H9 (cell line): Measurements from ENCODE around the gene TMEM238. TPM values are rescaled to one million over a fixed set of nuclear protein-coding genes. Genes with fewer than 3 reads are reported as not detected.
A peak's percentile ranks its signal among the peaks of the same experiment; 100 is the strongest.

Experiments
- DNase-seq: peaks from one replicate; pipeline ENCODE4 v3.0.0-alpha.2; 2017
- H2AFZ ChIP-seq: one replicate; pipeline ENCODE4 v1.6.1; 2013; ENCODE audit warnings: mild to moderate bottlenecking, low read length, control low read depth, moderate library complexity
- H2AK5ac ChIP-seq: 2 replicates; pipeline ENCODE4 v1.6.1; 2013; ENCODE audit warnings: low read length, control low read depth, mixed read lengths; ENCODE audit not compliant: insufficient read length
- H2BK120ac ChIP-seq: one replicate; pipeline ENCODE4 v1.6.1; 2013; ENCODE audit warnings: low read depth, mild to moderate bottlenecking, low read length, control low read depth, inconsistent platforms; ENCODE audit not compliant: poor library complexity, severe bottlenecking
- H2BK12ac ChIP-seq: 2 replicates; pipeline ENCODE4 v1.6.1; 2013; ENCODE audit warnings: low read length, control low read depth, mixed read lengths, low read depth; ENCODE audit not compliant: insufficient read length
- H2BK15ac ChIP-seq: 2 replicates; pipeline ENCODE4 v1.6.1; 2013; ENCODE audit warnings: low read depth, low read length, control low read depth
- H2BK20ac ChIP-seq: one replicate; pipeline ENCODE4 v1.6.1; 2013; ENCODE audit warnings: low read depth, mild to moderate bottlenecking, low read length, control low read depth, inconsistent platforms; ENCODE audit not compliant: poor library complexity, severe bottlenecking
- H2BK5ac ChIP-seq: 2 replicates; pipeline ENCODE4 v1.6.1; 2013; ENCODE audit warnings: low read length, control low read depth, mixed read lengths; ENCODE audit not compliant: insufficient read length
- H3K14ac ChIP-seq: 2 replicates; pipeline ENCODE4 v1.6.1; 2013; ENCODE audit warnings: low read length, control low read depth; ENCODE audit not compliant: insufficient read depth
- H3K18ac ChIP-seq: 2 replicates; pipeline ENCODE4 v1.6.1; 2013; ENCODE audit warnings: low read depth, mild to moderate bottlenecking, mixed read lengths, low read length, control low read depth; ENCODE audit not compliant: insufficient read length
- H3K23ac ChIP-seq: 2 replicates; pipeline ENCODE4 v1.6.1; 2013; ENCODE audit warnings: low read length, control low read depth, mixed read lengths, low read depth; ENCODE audit not compliant: insufficient read length
- H3K23me2 ChIP-seq: 2 replicates; pipeline ENCODE4 v1.6.1; 2013; ENCODE audit warnings: low read depth, mild to moderate bottlenecking, mixed read lengths, low read length, control low read depth; ENCODE audit not compliant: insufficient read length, poor library complexity, severe bottlenecking
- H3K27ac ChIP-seq: 2 replicates; pipeline ENCODE4 v1.5.1; 2013; ENCODE audit warnings: low read length, control low read depth, mixed read lengths, low read depth; ENCODE audit not compliant: insufficient read length
- H3K27me3 ChIP-seq: 2 replicates; pipeline ENCODE4 v1.6.1; 2013; ENCODE audit warnings: low read length, control low read depth, inconsistent platforms; ENCODE audit not compliant: insufficient read depth
- H3K4ac ChIP-seq: 2 replicates; pipeline ENCODE4 v1.6.1; 2013; ENCODE audit warnings: low read depth, mild to moderate bottlenecking, control low read depth, inconsistent platforms, low read length, moderate library complexity
- H3K4me1 ChIP-seq: 2 replicates; pipeline ENCODE4 v1.6.1; 2013; ENCODE audit warnings: low read length, control low read depth, inconsistent platforms; ENCODE audit not compliant: insufficient read depth
- H3K4me2 ChIP-seq: 2 replicates; pipeline ENCODE4 v1.6.1; 2013; ENCODE audit warnings: low read length, control low read depth, mixed read lengths; ENCODE audit not compliant: insufficient read length, insufficient read depth
- H3K56ac ChIP-seq: 2 replicates; pipeline ENCODE4 v1.6.1; 2013; ENCODE audit warnings: low read depth, mild to moderate bottlenecking, mixed read lengths, low read length, control low read depth; ENCODE audit not compliant: insufficient read length
- H3K79me1 ChIP-seq: 2 replicates; pipeline ENCODE4 v1.6.1; 2013; ENCODE audit warnings: low read depth, mild to moderate bottlenecking, moderate library complexity, low read length, control low read depth, inconsistent platforms; ENCODE audit not compliant: insufficient read depth, poor library complexity, severe bottlenecking
- H3K79me2 ChIP-seq: 2 replicates; pipeline ENCODE4 v1.6.1; 2013; ENCODE audit warnings: low read length, control low read depth, inconsistent platforms; ENCODE audit not compliant: insufficient read depth
- H3K9ac ChIP-seq: 2 replicates; pipeline ENCODE4 v1.6.1; 2013; ENCODE audit warnings: low read length, control low read depth, mixed read lengths; ENCODE audit not compliant: insufficient read length; ENCODE audit errors: extremely low read depth
- H3K9me3 ChIP-seq: one replicate; pipeline ENCODE4 v1.6.1; 2013; ENCODE audit warnings: low read depth, low read length, inconsistent platforms; ENCODE audit not compliant: control insufficient read depth
- H3T11ph ChIP-seq: one replicate; pipeline ENCODE4 v1.6.1; 2013; ENCODE audit warnings: mild to moderate bottlenecking, low read length, control low read depth, inconsistent platforms
- H4K20me1 ChIP-seq: one replicate; pipeline ENCODE4 v1.6.1; 2013; ENCODE audit not compliant: control insufficient read depth, insufficient read length, insufficient read depth
- H4K5ac ChIP-seq: 2 replicates; pipeline ENCODE4 v1.6.1; 2013; ENCODE audit warnings: low read depth, mild to moderate bottlenecking, mixed read lengths, low read length, control low read depth; ENCODE audit not compliant: insufficient read length
- H4K8ac ChIP-seq: replicated peaks from 2 replicates; pipeline ENCODE4 v1.6.1; 2013; ENCODE audit warnings: low read length, control low read depth, mixed read lengths, low read depth; ENCODE audit not compliant: insufficient read length
- H4K91ac ChIP-seq: 2 replicates; pipeline ENCODE4 v1.6.1; 2013; ENCODE audit warnings: low read depth, mild to moderate bottlenecking, moderate library complexity, mixed read lengths, low read length, control low read depth; ENCODE audit not compliant: insufficient read length
- H3K27ac Mint-ChIP-seq, 3 experiments: 2 replicates in 2 of 3; 3 replicates in 1 of 3; pipeline ENCODE4 v1.8.0; 2020 to 2021; ENCODE audit warnings: mixed read lengths in 3 of 3, mild to moderate bottlenecking in 1 of 3, moderate library complexity in 1 of 3
- H3K27me3 Mint-ChIP-seq: 2 replicates; pipeline ENCODE4 v1.8.0; 2021; ENCODE audit warnings: low read depth, mild to moderate bottlenecking, moderate library complexity, mixed read lengths
- H3K36me3 Mint-ChIP-seq, 3 experiments: 2 replicates in 2 of 3; 3 replicates in 1 of 3; pipeline ENCODE4 v1.8.0; 2020 to 2021; ENCODE audit warnings: low read depth in 3 of 3, mixed read lengths in 3 of 3; ENCODE audit not compliant: insufficient read depth in 1 of 3
- H3K4me1 Mint-ChIP-seq, 2 experiments: 2 replicates each; pipeline ENCODE4 v1.8.0; 2020; ENCODE audit warnings: mixed read lengths in 2 of 2
- H3K4me3 Mint-ChIP-seq, 2 experiments: 2 replicates in 1 of 2; 3 replicates in 1 of 2; pipeline ENCODE4 v1.8.0; 2020 to 2021; ENCODE audit warnings: mild to moderate bottlenecking in 2 of 2, mixed read lengths in 2 of 2, moderate library complexity in 1 of 2
- H3K9me3 Mint-ChIP-seq, 2 experiments: 2 replicates in 1 of 2; 3 replicates in 1 of 2; pipeline ENCODE4 v1.8.0; 2020; ENCODE audit warnings: mild to moderate bottlenecking in 2 of 2, mixed read lengths in 2 of 2, moderate library complexity in 1 of 2
- WGBS: extraction: QIAGEN DNeasy Blood & Tissue Kit; methylation state at CpG from one replicate; pipeline ENCODE4 v1.1.7; 2013; ENCODE audit warnings: missing lambda C conversion rate, low lambda C conversion rate, mixed read lengths; ENCODE audit not compliant: insufficient read length; ENCODE audit errors: extremely low coverage; 5-methylcytosine and 5-hydroxymethylcytosine counted together
- total RNA-seq: library from RNA; stranded (reverse); gene quantifications from 2 replicates; pipeline ENCODE4 v1.2.1, GENCODE V29; 2021
- TF ChIP-seq, protein P1 (sequence below): fragments of 200-600 bp; sonication (generic); conservative IDR thresholded peaks from 3 replicates; pipeline ENCODE4 v1.8.0; 2021; ENCODE audit warnings: antibody characterized with exemption, mild to moderate bottlenecking

Gene TMEM238
- total RNA-seq, 1 experiment from 2014 or later: 4.8 TPM

- no peaks in the 10 kb centered on the region for H4K20me1 ChIP-seq
- no peak overlapping the region for H2BK5ac ChIP-seq
- H3K4me1 ChIP-seq: no peaks in the 10 kb centered on the region; the same call in 1 of the 2 replicates
- H3K79me1 ChIP-seq: peaks cover 7% of the 10 kb centered on the region
- H3K9ac ChIP-seq: peak overlapping the region; percentile 73
- no peak overlapping the region for H4K91ac ChIP-seq
- H2BK15ac ChIP-seq: no peak overlapping the region
- peak overlapping the region; percentile 34 to 79 (median 58); a peak in 6 of 7 replicates for H3K27ac Mint-ChIP-seq
- H3K79me2 ChIP-seq: peaks cover 14% of the 10 kb centered on the region; the same call in 1 of the 2 replicates
- no peaks in the 10 kb centered on the region for H3K9me3 ChIP-seq
- no peak overlapping the region for H3K4ac ChIP-seq
- H3K4me3 Mint-ChIP-seq: peak overlapping the region; percentile 88 to 90
- no peak overlapping the region for H3K18ac ChIP-seq
- H3K23me2 ChIP-seq: peaks cover 6% of the 10 kb centered on the region
- TF ChIP-seq, protein P1, sequence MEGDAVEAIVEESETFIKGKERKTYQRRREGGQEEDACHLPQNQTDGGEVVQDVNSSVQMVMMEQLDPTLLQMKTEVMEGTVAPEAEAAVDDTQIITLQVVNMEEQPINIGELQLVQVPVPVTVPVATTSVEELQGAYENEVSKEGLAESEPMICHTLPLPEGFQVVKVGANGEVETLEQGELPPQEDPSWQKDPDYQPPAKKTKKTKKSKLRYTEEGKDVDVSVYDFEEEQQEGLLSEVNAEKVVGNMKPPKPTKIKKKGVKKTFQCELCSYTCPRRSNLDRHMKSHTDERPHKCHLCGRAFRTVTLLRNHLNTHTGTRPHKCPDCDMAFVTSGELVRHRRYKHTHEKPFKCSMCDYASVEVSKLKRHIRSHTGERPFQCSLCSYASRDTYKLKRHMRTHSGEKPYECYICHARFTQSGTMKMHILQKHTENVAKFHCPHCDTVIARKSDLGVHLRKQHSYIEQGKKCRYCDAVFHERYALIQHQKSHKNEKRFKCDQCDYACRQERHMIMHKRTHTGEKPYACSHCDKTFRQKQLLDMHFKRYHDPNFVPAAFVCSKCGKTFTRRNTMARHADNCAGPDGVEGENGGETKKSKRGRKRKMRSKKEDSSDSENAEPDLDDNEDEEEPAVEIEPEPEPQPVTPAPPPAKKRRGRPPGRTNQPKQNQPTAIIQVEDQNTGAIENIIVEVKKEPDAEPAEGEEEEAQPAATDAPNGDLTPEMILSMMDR: no peak
- H4K8ac ChIP-seq: no peak overlapping the region
- H3K56ac ChIP-seq: no peak overlapping the region
- H3T11ph ChIP-seq: no peak overlapping the region
- H3K4me1 Mint-ChIP-seq: peaks cover 18 to 40% of the 10 kb centered on the region in 2 experiments
- H3K27me3 ChIP-seq: no peaks in the 10 kb centered on the region
- no peak overlapping the region for H2AFZ ChIP-seq
- H4K5ac ChIP-seq: no peak overlapping the region
- peaks cover 19% of the 10 kb centered on the region for H3K27me3 Mint-ChIP-seq
- H2AK5ac ChIP-seq: no peak overlapping the region
- no peak overlapping the region for H2BK12ac ChIP-seq
- H3K23ac ChIP-seq: no peak overlapping the region
- H2BK120ac ChIP-seq: no peak overlapping the region
- no peak overlapping the region for H3K14ac ChIP-seq
- peak overlapping the region; percentile 77 for H3K4me2 ChIP-seq
- no CpG with 5 or more reads among the region's 14 CpGs for WGBS
- DNase-seq: no peak
- H2BK20ac ChIP-seq: no peak overlapping the region
- H3K27ac ChIP-seq: no peak overlapping the region
- H3K9me3 Mint-ChIP-seq: peaks cover 20 to 21% of the 10 kb centered on the region in 2 experiments
- peaks cover 49 to 60% (median 58%) of the 10 kb centered on the region in 3 experiments for H3K36me3 Mint-ChIP-seq
Observed at GRCh38 chr19:55406091-55406825, 22.2 kb upstream of the TMEM238 start.
